AG04449 (cell line): Measurements from ENCODE around the gene ANO9.

ENCODE experiments used
- CTCF ChIA-PET: fragments of 350-600 bp; formaldehyde crosslinking; extraction: SDS; loops from one replicate; lab custom pipeline; 2021; ENCODE audit warnings: antibody characterized with exemption; lab: Yijun Ruan, JAX
- POLR2A ChIA-PET: fragments of 400-600, 350-600 bp; formaldehyde crosslinking; extraction: SDS; loops from one replicate; lab custom pipeline; 2020; ENCODE audit warnings: antibody characterized with exemption, inconsistent platforms; lab: Yijun Ruan, JAX
- DNase-seq: peaks from one replicate; pipeline ENCODE4 v3.0.0-alpha.2; 2010; ENCODE audit warnings: low read depth, low spot score
- H3K4me3 ChIP-seq: 2 replicates; pipeline ENCODE4 v1.5.1; 2011; ENCODE audit warnings: low read depth, mild to moderate bottlenecking, control low read depth, low read length
- CTCF ChIP-seq: IDR thresholded peaks from one replicate; pipeline ENCODE4 v1.5.1; 2011; ENCODE audit warnings: mild to moderate bottlenecking, moderate library complexity, low read length, control low read depth, inconsistent platforms; ENCODE audit not compliant: insufficient read depth; ENCODE audit errors: missing control alignments

Gene ANO9

GRCh38 chr11:416757-417621, 24.8 kb downstream of the ANO9 start:
- POLR2A ChIA-PET = interaction anchor here (0.6 kb wide), 1 partner anchor 8 kb away, joined by 3 read pairs; no protein-coding TSS in a partner anchor

GRCh38 chr11:416051-416756, 25.6 kb downstream of the ANO9 start:
- peak overlapping the region; percentile 53 for H3K4me3 ChIP-seq
- POLR2A ChIA-PET = interaction anchor here (0.6 kb wide), 1 partner anchor 7 kb away, joined by 3 read pairs; no protein-coding TSS in a partner anchor
- DNase-seq = no peak
- CTCF ChIA-PET = interaction anchor here (1.0 to 1.4 kb wide), 3 partner anchors 8 to 34 kb away, joined by 3 to 5 read pairs (median 4); partner anchors contain the start of gene PTDSS2
- no peak for TF ChIP-seq CTCF

More at GRCh38 chr11:416757-417621, 24.8 kb downstream of the ANO9 start:
- CTCF ChIA-PET = interaction anchor here (1.0 to 1.4 kb wide), 3 partner anchors 9 to 33 kb away, joined by 3 to 5 read pairs (median 4); partner anchors contain the start of gene PTDSS2
- H3K4me3 ChIP-seq = peak overlapping the region; percentile 53
- no peak for DNase-seq
- no peak for TF ChIP-seq CTCF

GRCh38 chr11:415640-416041, 26.2 kb downstream of the ANO9 start:
- no peak overlapping the region for H3K4me3 ChIP-seq
- DNase-seq = no peak
- POLR2A ChIA-PET = no interaction called here
- CTCF ChIA-PET = interaction anchor here (0.8 to 1.4 kb wide), 2 partner anchors 8 to 33 kb away, joined by 4 read pairs; no protein-coding TSS in a partner anchor
- TF ChIP-seq CTCF = no peak

- ChIA-PET CTCF (no interaction called here), POLR2A (no interaction called here)
- peak overlapping the region; percentile 1; the same call in 1 of the 2 replicates for H3K4me3 ChIP-seq
- TF ChIP-seq CTCF = no peak
- DNase-seq = no peak
These were observed 27.4 kb downstream of the ANO9 start for GRCh38 chr11:414318-414857.

DNA sequence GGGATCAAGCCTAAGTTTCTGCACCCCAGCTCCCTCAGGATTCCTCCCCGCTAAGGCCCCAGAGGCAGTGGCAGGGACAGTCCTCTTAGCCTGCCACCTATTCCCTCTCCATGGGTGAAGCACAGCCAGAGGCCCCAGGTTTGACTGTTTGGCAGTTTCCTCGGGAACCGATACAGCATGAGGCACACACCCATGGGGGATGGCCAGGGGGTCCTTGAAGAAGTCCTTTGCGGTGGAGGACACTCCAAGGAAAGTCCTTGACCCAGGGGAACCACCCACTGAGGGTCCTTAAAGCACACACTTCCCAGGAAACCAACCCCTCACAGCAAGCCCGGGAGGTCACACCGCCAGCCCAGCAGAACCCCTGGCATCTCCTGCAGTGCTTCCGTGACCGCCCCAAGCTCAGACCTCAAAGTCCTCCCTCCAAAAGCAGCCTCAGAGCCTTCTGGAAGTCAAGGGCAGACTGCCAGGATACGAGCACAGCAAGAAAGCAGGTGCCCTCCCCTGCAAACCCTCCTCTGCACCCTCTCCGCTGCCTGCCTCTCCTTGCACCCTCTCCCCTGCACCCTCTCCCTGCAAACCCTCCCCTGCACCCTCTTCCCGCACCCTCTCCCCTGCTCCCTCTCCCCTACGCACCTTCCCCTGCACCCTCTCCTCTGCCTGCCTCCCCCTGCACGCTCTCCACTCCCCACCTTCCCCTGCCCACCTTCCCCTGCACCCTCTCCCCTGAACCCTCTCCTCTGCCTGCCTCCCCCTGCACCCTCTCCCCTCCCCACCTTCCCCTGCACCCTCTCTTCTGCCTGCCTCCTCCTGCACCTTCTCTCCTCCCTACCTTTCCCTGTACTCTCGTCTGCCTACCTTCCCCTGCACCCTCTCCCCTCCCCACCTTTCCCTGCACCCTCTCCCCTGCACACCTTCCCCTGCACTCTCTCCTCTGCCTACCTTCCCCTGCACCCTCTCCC, 28.4 kb downstream of the ANO9 start:
- ChIA-PET POLR2A (no interaction called here), CTCF (interaction anchor here (1.0 kb wide), 1 partner anchor 34 kb away, joined by 3 read pairs; no protein-coding TSS in a partner anchor)
- H3K4me3 ChIP-seq = no peak overlapping the region
- no peak for TF ChIP-seq CTCF
- no peak for DNase-seq
